HL-60 (cell line): ENCODE data around the gene ZNF234.
"Not testable (repeated sequence)": the region's sequence is repeated elsewhere in the genome, so short reads cannot be mapped to it uniquely, and the experiment has no call there.

Experiments
- DNase-seq, 2 experiments: peaks; one replicate each; pipeline ENCODE4 v3.0.0-alpha.2; 2010 to 2020; ENCODE audit warnings: low read depth in 1 of 2, low spot score in 1 of 2
- H3K27ac ChIP-seq: fragments of 250-450 bp; sonication (Bioruptor Pico); replicated peaks from 2 replicates; pipeline ENCODE4 v1.5.1; 2020; ENCODE audit warnings: mild to moderate bottlenecking, moderate library complexity
- H3K27me3 ChIP-seq: fragments of 250-450 bp; sonication (Bioruptor Pico); 2 replicates; pipeline ENCODE4 v1.5.1; 2021; ENCODE audit warnings: mild to moderate bottlenecking, moderate library complexity; ENCODE audit not compliant: insufficient read depth, poor library complexity, severe bottlenecking
- H3K4me3 ChIP-seq: replicated peaks from 2 replicates; pipeline ENCODE4 v1.5.1; 2011; ENCODE audit warnings: mild to moderate bottlenecking, control low read depth, low read length; ENCODE audit not compliant: insufficient read depth
- CTCF ChIP-seq: IDR thresholded peaks from one replicate; pipeline ENCODE4 v1.5.1; 2011; ENCODE audit warnings: low read length, control low read depth, inconsistent platforms; ENCODE audit not compliant: insufficient read depth
- GABPA ChIP-seq: IDR thresholded peaks from 2 replicates; pipeline ENCODE4 v1.6.1; 2012; ENCODE audit warnings: low read depth
- POLR2AphosphoS5 ChIP-seq: IDR thresholded peaks from 2 replicates; pipeline ENCODE4 v1.6.1; 2012; ENCODE audit warnings: low read depth
- REST ChIP-seq: IDR thresholded peaks from 2 replicates; pipeline ENCODE4 v1.6.1; 2012; ENCODE audit warnings: low read depth; ENCODE audit not compliant: insufficient replicate concordance
- SPI1 ChIP-seq: IDR thresholded peaks from 2 replicates; pipeline ENCODE4 v1.6.1; 2012; ENCODE audit warnings: low read depth, mild to moderate bottlenecking, borderline replicate concordance

Gene ZNF234

GRCh38 chr19:44192127-44192526 lies 50.8 kb downstream of the ZNF234 start:
- H3K27me3 ChIP-seq: no peaks in the 10 kb centered on the region
- TF ChIP-seq SPI1: no peak
- no peak for TF ChIP-seq REST
- TF ChIP-seq POLR2AphosphoS5: no peak
- DNase-seq: no peak
- no peak overlapping the region for H3K27ac ChIP-seq
- H3K4me3 ChIP-seq: no peak overlapping the region

DNA sequence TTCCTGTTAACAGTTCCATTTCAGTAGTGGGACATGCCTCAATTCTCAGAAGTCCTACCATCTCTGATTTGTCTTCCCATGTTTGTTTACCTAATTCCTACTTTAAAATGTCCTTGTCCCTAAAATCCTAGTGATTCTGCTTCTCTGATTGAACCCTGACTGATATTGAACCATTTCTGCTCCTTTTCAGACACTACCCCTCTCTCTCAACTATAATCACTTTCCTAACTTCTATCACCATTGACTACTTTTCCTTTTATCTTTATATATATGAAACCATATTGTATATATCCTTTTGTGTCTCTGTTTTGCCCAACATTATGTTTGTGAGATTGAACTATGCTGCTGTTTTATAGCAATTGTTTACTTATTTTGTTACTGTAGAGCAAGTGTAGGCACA lies 55.4 kb downstream of the ZNF234 start:
- DNase-seq: no peak
- TF ChIP-seq SPI1 (no peak), REST (no peak), GABPA (no peak)
- no peaks in the 10 kb centered on the region for H3K27me3 ChIP-seq
- H3K4me3 ChIP-seq: no peak overlapping the region
- H3K27ac ChIP-seq: no peak overlapping the region

DNA sequence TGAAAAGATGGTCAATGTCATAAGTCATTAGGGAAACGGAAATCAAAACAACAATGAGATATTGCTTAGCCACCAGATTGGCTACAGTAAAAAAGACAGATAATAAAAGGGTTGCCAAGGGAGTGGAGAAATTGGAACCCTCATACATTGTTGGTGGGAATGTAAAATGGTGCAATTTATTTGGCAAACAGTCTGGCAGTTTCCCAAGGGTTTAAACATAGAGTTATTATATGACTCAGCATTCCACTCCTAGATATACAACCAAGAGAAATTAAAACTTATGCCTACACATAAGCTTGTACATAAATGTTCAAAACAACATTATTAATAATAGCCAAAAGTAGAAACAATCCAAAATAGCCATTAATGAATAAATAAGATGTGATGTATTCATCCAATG lies 61.1 kb downstream of the ZNF234 start:
- Histone ChIP-seq H3K4me3 (no peak overlapping the region), H3K27ac (no peak overlapping the region), H3K27me3 (no peaks in the 10 kb centered on the region)
- TF ChIP-seq SPI1: no peak
- TF ChIP-seq REST: no peak
- TF ChIP-seq POLR2AphosphoS5: no peak
- TF ChIP-seq CTCF: no peak
- no peak for TF ChIP-seq GABPA
- no peak for DNase-seq

- no peak for DNase-seq
- H3K4me3 ChIP-seq: no peak overlapping the region
- TF ChIP-seq SPI1 (no peak), REST (no peak), GABPA (no peak), POLR2AphosphoS5 (no peak), CTCF (no peak)
- H3K27ac ChIP-seq: no peak overlapping the region
- no peaks in the 10 kb centered on the region for H3K27me3 ChIP-seq
These were observed 61.6 kb downstream of the ZNF234 start for GRCh38 chr19:44202974-44203373.

DNA sequence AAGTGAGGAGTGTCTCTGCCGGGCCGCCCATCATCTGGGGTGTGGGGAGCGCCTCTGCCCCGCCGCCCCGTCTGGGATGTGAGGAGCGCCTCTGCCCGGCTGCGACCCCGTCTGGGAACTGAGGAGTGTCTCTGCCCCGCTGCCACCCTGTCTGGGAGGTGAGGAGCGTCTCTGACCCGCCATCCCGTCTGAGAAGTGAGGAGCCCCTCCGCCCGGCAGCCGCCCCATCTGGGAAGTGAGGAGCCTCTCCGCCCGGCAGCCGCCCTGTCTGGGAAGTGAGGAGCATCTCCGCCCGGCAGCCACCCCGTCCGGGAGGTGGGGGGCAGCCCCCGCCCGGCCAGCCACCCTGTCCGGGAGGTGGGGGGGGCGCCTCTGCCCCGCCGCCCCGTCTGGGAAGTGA lies 62.5 kb downstream of the ZNF234 start:
- not testable (repeated sequence) for DNase-seq, H3K27ac ChIP-seq, H3K4me3 ChIP-seq, H3K27me3 ChIP-seq
